ENCODE results near the gene OSCAR.
"Not testable (repeated sequence)": the region's sequence is repeated elsewhere in the genome, so short reads cannot be mapped to it uniquely, and the experiment has no call there.

The OSCAR gene

GRCh38 chr19:54125713-54126112 is 25.1 kb upstream of the OSCAR start:
- DNase-seq (ENCODE audit: low read depth), result no peak

GRCh38 chr19:54124393-54124792 is 23.8 kb upstream of the OSCAR start:
- DNase-seq (ENCODE audit: low read depth), result no peak

- DNase-seq (ENCODE audit: low read depth), result no peak
Measured at GRCh38 chr19:54123682-54124081, 23.1 kb upstream of the OSCAR start.

GRCh38 chr19:54121259-54121658 is 20.7 kb upstream of the OSCAR start:
- no peak for DNase-seq (ENCODE audit: low read depth)

- DNase-seq (ENCODE audit: low read depth), result peak; percentile 91
Measured at GRCh38 chr19:54115109-54116063, 14.8 kb upstream of the OSCAR start, which contains the start of the genes PRPF31 and TFPT. TSS of gene PRPF31 (plus strand) at chr19:54115754. CDS start at chr19:54118279, 2,525 bp downstream. TSS of gene TFPT (minus strand) at chr19:54115657. CDS start at chr19:54115269, 388 bp downstream.

GRCh38 chr19:54114340-54115108 is 13.9 kb upstream of the OSCAR start:
- no peak for DNase-seq (ENCODE audit: low read depth)

- no peak for DNase-seq (ENCODE audit: low read depth)
Measured at GRCh38 chr19:54109651-54110050, 9.0 kb upstream of the OSCAR start.

- no peak for DNase-seq (ENCODE audit: low read depth)
Measured at GRCh38 chr19:54108496-54108895, 7.9 kb upstream of the OSCAR start.

GRCh38 chr19:54107876-54108490 is 7.4 kb upstream of the OSCAR start:
- no peak for DNase-seq (ENCODE audit: low read depth)

GRCh38 chr19:54106716-54107115 is 6.1 kb upstream of the OSCAR start:
- DNase-seq (ENCODE audit: low read depth), result no peak

GRCh38 chr19:54105796-54106195 is 5.2 kb upstream of the OSCAR start:
- no peak for DNase-seq (ENCODE audit: low read depth)

- no peak for DNase-seq (ENCODE audit: low read depth)
Measured at GRCh38 chr19:54104998-54105715, 4.6 kb upstream of the OSCAR start.

- peak; percentile 86 for DNase-seq (ENCODE audit: low read depth)
Measured at GRCh38 chr19:54102421-54103169, 2.0 kb upstream of the OSCAR start, which contains the start of gene NDUFA3. TSS of gene NDUFA3 (plus strand) at chr19:54102855. CDS start at chr19:54102879, 24 bp downstream.

- DNase-seq (ENCODE audit: low read depth), result not testable (repeated sequence)
Measured at GRCh38 chr19:54099903-54100255, 724 bp downstream of the OSCAR start.

GRCh38 chr19:54099190-54099902 is 1.3 kb downstream of the OSCAR start:
- no peak for DNase-seq (ENCODE audit: low read depth)

GRCh38 chr19:54096617-54097106 is 3.9 kb downstream of the OSCAR start:
- peak; percentile 31 for DNase-seq (ENCODE audit: low read depth)

GRCh38 chr19:54095859-54096616 is 4.6 kb downstream of the OSCAR start:
- peak; percentile 4 for DNase-seq (ENCODE audit: low read depth)

GRCh38 chr19:54095136-54095858 is 5.3 kb downstream of the OSCAR start:
- DNase-seq (ENCODE audit: low read depth), result no peak

Measured in GM04503 (cell line).